GM12875 (cell line): ENCODE results near the gene ANTXRL.
"Not testable (repeated sequence)": the region's sequence is repeated elsewhere in the genome, so short reads cannot be mapped to it uniquely, and the experiment has no call there.

Experiments
- H3K4me3 ChIP-seq: one replicate; pipeline ENCODE4 v1.5.1; 2011; ENCODE audit warnings: low read depth, low read length, control low read depth
- TF ChIP-seq, protein P1 (sequence below): IDR thresholded peaks from 2 replicates; pipeline ENCODE4 v1.5.1; 2011; ENCODE audit warnings: low read depth, mild to moderate bottlenecking, control low read depth, inconsistent platforms, low read length, moderate library complexity, borderline replicate concordance; ENCODE audit not compliant: insufficient read depth

The ANTXRL gene

DNA sequence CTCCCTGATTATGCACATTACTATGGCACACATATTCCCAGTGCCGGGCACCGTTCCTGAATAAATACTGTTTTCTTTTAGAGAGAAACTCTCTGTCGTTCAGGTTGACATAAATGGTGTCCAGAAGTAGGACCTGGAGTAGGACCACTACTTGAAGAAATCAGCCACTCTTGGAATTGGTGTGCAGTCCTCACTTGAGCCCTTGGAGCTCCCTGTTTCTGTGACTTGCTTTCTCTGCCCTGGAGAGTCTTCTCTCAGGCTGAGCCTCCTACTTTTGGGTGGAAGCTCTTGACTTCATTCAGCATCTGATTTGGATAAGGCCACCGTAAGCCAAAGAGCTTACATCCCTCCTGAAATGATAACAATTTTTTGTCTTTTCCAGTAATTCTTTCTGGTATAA, 29.7 kb upstream of the ANTXRL start:
- TF ChIP-seq, protein P1, sequence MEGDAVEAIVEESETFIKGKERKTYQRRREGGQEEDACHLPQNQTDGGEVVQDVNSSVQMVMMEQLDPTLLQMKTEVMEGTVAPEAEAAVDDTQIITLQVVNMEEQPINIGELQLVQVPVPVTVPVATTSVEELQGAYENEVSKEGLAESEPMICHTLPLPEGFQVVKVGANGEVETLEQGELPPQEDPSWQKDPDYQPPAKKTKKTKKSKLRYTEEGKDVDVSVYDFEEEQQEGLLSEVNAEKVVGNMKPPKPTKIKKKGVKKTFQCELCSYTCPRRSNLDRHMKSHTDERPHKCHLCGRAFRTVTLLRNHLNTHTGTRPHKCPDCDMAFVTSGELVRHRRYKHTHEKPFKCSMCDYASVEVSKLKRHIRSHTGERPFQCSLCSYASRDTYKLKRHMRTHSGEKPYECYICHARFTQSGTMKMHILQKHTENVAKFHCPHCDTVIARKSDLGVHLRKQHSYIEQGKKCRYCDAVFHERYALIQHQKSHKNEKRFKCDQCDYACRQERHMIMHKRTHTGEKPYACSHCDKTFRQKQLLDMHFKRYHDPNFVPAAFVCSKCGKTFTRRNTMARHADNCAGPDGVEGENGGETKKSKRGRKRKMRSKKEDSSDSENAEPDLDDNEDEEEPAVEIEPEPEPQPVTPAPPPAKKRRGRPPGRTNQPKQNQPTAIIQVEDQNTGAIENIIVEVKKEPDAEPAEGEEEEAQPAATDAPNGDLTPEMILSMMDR: no peak
- H3K4me3 ChIP-seq: no peak overlapping the region

DNA sequence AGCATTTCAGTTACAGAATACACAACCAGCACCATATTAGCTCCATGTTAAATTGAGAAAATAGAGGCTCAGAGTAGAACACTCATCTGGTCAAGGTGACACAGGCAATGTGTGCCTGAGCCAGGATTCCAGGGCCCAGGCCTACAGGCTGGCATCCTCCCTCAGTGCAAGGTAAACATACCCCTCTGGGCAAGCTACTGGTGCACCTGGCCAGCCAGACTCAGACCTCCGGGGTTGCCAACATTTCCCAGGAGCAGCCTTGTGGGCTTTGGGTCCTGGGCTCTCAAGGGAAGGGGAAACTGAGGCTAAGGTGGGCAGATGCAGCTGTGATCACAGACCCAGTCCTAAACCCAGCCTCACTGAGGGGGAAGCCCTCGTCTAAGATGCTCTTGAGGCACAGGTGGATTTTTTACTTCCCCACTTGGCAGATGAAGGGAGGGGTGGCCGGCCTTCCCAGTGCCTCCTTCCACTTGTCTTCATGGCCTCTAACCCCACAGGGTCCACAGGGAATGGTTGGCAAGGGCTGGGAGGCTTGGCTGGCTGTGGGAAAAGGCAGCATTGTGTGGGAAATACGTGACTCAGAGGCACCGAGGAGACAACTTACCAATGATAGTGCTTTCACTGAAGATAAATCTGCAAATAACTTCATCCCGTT, 23.8 kb upstream of the ANTXRL start:
- H3K4me3 ChIP-seq: not testable (repeated sequence)

DNA sequence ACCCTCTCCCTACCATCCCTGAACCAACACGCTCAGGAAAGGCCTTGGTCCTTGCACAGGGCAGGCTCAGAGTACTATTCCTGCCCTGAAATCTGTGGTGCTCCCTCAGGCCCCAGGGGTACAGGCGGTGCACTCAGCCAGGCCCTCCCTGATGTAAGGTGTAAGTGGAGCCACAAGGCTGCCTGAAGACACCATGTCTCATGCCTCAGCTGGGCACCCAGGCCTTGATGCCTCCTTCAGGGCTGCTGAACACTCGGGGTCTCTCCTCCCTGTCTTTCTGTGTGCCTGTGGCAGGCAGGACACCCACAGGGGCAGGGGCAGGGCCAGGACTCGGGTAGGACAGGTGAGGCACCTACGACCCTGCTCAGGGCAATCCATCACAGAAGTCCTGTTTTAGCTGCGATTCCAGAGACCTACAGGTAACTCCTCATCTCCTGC, 22.9 kb upstream of the ANTXRL start:
- no peak overlapping the region for H3K4me3 ChIP-seq
- TF ChIP-seq, protein P1: no peak

DNA sequence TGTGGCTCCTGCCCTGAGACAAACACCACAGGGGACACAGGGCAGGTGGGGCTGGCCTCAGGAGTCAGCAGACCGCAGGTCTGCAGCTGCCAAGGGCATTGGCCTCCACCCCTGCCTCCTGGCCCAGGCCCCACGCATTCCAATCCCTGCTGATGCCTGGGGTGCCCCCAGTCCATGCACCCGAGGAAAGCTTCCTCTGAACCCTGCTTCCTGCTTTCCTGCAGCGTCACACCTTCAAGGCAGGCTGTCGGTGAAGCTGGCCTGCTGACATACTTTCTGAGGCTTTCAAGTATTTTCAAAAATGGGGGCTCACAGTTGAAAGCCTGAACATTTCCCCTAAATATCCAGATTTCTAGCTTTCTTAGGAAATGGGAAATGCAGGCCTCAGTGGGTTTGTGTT, 22.5 kb upstream of the ANTXRL start:
- TF ChIP-seq, protein P1: no peak

DNA sequence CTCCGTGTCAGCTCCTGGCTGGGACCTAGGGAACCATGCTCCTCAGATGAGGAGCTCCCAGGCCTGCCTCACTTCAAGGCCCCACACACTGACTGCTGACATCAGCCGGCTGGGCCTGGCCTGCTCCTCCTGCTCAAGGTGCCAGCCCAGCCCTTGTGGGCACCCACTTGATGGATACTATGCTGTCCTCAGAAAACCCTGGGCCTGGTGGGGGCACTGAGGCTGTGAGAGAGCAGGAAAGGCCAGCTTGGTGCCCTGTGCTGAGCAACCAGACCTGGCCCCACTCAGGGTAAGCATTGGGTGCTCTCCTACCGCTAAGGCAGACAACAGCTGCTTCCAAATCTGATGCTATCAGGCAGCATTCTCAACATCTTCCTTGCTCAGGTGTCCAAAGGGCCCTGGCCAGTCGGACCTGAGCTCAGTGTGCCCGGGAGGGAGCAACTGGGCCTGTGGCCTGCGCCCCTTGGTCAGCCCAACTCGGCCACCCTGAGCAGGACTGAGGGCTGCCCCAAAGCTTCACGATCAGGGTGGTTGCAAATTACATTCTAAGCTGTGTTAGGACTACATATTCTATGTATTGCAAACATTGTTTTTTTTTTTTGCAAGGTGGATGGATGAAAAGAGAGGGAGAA, 21.9 kb upstream of the ANTXRL start:
- TF ChIP-seq, protein P1: no peak
- H3K4me3 ChIP-seq: no peak overlapping the region

More for the DNA sequence above, 22.5 kb upstream of the ANTXRL start:
- H3K4me3 ChIP-seq: no peak overlapping the region

DNA sequence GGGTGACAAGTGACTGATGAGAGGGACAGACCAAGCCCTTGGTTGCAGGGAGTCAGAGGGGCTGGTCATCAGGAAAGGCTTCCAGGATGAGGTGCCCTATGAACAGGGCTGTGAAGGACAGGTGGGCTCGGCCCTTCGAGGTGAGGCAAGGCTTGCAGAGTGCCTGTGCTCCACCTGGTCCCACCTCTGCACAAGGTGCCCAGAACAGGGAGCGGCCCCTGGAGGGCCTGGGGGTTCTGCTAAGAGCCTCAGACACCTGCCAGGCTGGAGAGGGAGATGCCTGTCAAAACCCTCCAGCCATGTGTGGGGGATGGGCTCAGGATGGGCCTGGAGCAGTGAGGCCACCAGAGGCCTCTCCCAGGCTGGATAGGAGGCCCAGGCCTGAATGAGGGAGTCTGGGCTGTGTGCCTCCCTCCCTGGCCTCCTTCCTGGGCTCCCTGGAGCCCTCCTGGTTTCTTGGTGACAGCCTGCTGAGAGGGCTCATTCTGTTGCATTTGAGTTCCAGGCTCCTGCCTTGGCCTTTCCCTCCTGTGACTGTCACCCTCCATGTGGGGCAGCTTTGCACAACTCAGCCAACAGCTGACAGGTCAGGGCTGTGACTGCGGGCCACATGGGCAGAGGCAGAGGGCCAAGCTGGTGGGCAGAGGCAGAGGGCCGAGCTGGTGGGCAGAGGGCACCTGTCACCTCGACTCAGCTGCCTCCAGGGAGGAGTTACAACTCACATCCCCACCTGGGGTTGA, 21.1 kb upstream of the ANTXRL start:
- not testable (repeated sequence) for H3K4me3 ChIP-seq

DNA sequence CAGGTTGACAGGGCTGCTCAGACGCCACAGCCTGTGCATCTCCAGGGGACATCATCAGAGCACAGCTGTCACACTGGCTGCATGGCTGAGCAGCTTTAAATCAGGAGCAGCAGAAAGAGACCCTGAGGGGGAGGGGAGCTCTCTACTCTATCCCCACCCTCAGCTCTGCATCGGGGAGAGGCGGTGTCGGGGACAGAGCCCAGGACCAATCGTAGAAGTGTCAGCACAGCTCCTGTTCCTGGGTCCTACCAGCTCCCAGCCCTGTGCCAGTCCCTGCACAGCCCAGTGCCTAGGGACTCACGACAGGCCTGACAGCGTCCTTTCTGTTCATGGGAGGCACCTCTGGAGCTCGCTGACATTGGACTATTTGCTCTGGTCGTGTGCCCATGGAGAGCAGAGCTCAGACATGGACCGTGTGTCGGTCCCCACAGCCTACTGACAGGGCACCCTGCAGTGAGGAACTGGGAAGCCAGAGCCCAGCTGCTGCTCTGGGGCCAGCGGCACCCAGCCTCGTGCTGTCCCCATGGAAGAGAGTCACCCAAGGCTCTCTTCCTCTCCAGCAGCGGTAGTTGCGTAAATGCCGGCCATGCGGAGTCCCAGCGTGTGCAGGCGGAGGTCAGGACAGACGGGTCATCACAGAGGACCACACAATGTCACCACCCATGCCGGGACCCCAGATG, 20.4 kb upstream of the ANTXRL start:
- TF ChIP-seq, protein P1: no peak
- no peak overlapping the region for H3K4me3 ChIP-seq
